Activated naive CD4-positive, alpha-beta T cell treated with anti-CD3 and anti-CD28 coated beads, Interleukin-2, amount 50 U/mL, for 24 hours (primary cell): ENCODE measurements around the gene LRRC52.
"Not testable (repeated sequence)": the region's sequence is repeated elsewhere in the genome, so short reads cannot be mapped to it uniquely, and the experiment has no call there.

Experiments used
- H3K27ac Mint-ChIP-seq: one replicate; pipeline ENCODE4 v1.8.0; 2021; ENCODE audit warnings: mild to moderate bottlenecking, mixed read lengths
- H3K27me3 Mint-ChIP-seq: one replicate; pipeline ENCODE4 v1.8.0; 2021; ENCODE audit warnings: mixed read lengths
- H3K36me3 Mint-ChIP-seq: one replicate; pipeline ENCODE4 v1.8.0; 2021; ENCODE audit warnings: mixed read lengths
- H3K4me1 Mint-ChIP-seq: one replicate; pipeline ENCODE4 v1.8.0; 2021; ENCODE audit warnings: mixed read lengths
- H3K4me3 Mint-ChIP-seq: one replicate; pipeline ENCODE4 v1.8.0; 2021; ENCODE audit warnings: mild to moderate bottlenecking, mixed read lengths
- H3K9me3 Mint-ChIP-seq: one replicate; pipeline ENCODE4 v1.8.0; 2021; ENCODE audit warnings: mixed read lengths

The LRRC52 gene

GRCh38 chr1:165562571-165562970 is 18.8 kb downstream of the LRRC52 start:
- no peaks in the 10 kb centered on the region for H3K4me1 Mint-ChIP-seq
- H3K36me3 Mint-ChIP-seq: no peaks in the 10 kb centered on the region
- no peak overlapping the region for H3K27ac Mint-ChIP-seq
- H3K4me3 Mint-ChIP-seq: no peak overlapping the region
- no peaks in the 10 kb centered on the region for H3K9me3 Mint-ChIP-seq
- H3K27me3 Mint-ChIP-seq: peaks cover 22% of the 10 kb centered on the region

- H3K27ac Mint-ChIP-seq: no peak overlapping the region
- H3K4me3 Mint-ChIP-seq: no peak overlapping the region
- peaks cover 22% of the 10 kb centered on the region for H3K27me3 Mint-ChIP-seq
- H3K36me3 Mint-ChIP-seq: no peaks in the 10 kb centered on the region
- H3K9me3 Mint-ChIP-seq: no peaks in the 10 kb centered on the region
- no peaks in the 10 kb centered on the region for H3K4me1 Mint-ChIP-seq
Measured at GRCh38 chr1:165563551-165563950, 19.8 kb downstream of the LRRC52 start.

- peaks cover 22% of the 10 kb centered on the region for H3K27me3 Mint-ChIP-seq
- no peaks in the 10 kb centered on the region for H3K4me1 Mint-ChIP-seq
- no peak overlapping the region for H3K4me3 Mint-ChIP-seq
- H3K9me3 Mint-ChIP-seq: no peaks in the 10 kb centered on the region
- H3K36me3 Mint-ChIP-seq: no peaks in the 10 kb centered on the region
- H3K27ac Mint-ChIP-seq: no peak overlapping the region
Measured at GRCh38 chr1:165564561-165564960, 20.8 kb downstream of the LRRC52 start.

DNA sequence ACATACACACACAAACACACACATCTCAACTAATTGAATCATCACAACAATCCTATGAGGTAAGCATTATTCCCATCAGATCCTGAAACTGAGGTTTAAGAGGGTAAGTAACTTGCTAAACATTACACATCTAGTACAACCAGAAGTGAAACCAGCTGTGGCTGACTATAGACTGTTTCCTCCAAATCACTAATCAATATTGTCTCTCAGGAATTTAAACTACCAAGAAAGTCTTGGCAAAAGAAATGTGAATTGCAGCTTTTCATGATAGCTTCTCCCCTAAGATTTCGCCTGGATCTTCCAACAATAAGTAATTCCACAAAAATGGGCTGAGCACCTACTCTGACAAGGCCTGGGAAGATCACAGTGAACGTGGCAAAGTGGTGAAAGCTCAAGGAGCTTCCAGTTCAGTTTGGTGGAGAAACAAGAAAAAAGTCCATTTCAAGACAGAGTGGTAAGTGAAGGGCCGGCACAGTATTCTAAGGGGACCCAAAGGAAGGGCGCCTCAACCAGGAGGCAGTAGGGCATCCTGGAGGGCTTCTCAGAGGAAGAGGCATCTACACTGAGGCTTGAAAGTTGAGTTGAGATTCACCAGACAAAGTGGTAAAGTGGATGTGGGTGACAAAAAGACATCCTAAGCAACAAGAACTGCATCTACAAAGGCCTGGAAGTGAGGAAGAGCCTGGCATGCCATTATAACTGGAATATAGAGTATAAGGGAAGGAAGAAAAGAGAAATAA is 22.1 kb downstream of the LRRC52 start:
- peaks cover 17% of the 10 kb centered on the region for H3K27me3 Mint-ChIP-seq
- no peaks in the 10 kb centered on the region for H3K9me3 Mint-ChIP-seq
- H3K4me1 Mint-ChIP-seq: no peaks in the 10 kb centered on the region
- H3K4me3 Mint-ChIP-seq: no peak overlapping the region
- H3K36me3 Mint-ChIP-seq: no peaks in the 10 kb centered on the region
- H3K27ac Mint-ChIP-seq: no peak overlapping the region

GRCh38 chr1:165570078-165570477 is 26.3 kb downstream of the LRRC52 start:
- no peak overlapping the region for H3K4me3 Mint-ChIP-seq
- H3K27ac Mint-ChIP-seq: no peak overlapping the region
- no peaks in the 10 kb centered on the region for H3K9me3 Mint-ChIP-seq
- peaks cover 13% of the 10 kb centered on the region for H3K27me3 Mint-ChIP-seq
- H3K4me1 Mint-ChIP-seq: no peaks in the 10 kb centered on the region
- H3K36me3 Mint-ChIP-seq: no peaks in the 10 kb centered on the region

- Mint-ChIP-seq H3K9me3 (no peaks in the 10 kb centered on the region), H3K4me3 (no peak overlapping the region), H3K4me1 (no peaks in the 10 kb centered on the region), H3K27ac (no peak overlapping the region), H3K36me3 (no peaks in the 10 kb centered on the region), H3K27me3 (peaks cover 9% of the 10 kb centered on the region)
Measured at GRCh38 chr1:165573787-165574186, 30.0 kb downstream of the LRRC52 start.

DNA sequence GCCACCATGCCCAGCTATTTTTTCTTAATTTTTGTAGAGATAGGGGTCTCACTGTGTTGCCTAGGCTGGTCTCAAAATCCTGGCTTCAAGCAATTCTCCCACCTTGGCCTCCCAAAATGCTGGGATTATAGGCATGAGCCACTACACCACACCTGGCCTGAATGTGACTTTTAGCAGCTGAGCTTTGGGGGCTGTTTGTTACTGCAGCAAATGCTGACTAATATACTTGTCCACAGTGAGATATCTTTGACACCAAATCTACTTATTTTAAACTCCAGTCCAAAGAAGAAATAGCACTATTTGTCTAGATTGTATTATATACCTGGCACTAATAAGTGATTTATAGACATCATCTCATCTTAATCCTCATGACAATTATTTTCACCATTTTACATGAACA is 30.5 kb downstream of the LRRC52 start:
- Mint-ChIP-seq H3K27ac (no peak overlapping the region), H3K4me3 (no peak overlapping the region), H3K4me1 (no peaks in the 10 kb centered on the region), H3K27me3 (peaks cover 9% of the 10 kb centered on the region), H3K36me3 (no peaks in the 10 kb centered on the region), H3K9me3 (no peaks in the 10 kb centered on the region)

DNA sequence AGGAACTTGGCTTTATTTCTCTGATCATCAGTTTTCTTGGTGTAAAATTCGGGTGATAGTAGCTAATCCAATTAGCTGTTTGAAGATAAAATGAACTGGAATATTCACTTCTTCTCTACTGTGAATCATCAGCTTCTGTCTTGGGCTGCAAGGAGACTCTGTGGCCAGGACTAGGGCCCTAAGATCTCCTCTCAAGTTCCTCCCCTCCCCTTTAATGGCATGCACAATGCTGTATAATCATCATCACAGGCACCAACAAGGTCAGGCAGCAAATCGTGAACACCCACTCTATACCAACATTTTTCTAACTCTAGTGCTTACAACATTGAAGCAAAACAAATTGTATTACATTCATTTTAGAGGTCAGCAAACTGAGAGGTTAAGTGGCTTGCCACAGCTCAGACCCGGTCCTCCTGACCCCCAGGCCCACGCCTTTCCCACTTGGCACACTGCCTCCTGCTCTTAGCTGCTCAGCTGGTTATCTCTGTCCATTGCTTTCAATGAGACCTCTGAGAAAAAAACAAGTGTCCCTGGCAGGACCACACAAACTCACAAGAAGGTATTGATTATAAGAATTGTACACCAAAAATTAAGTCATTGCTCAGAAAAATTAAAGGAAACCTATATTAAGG is 31.8 kb downstream of the LRRC52 start:
- no peaks in the 10 kb centered on the region for H3K9me3 Mint-ChIP-seq
- peaks cover 6% of the 10 kb centered on the region for H3K27me3 Mint-ChIP-seq
- no peak overlapping the region for H3K27ac Mint-ChIP-seq
- H3K36me3 Mint-ChIP-seq: no peaks in the 10 kb centered on the region
- no peak overlapping the region for H3K4me3 Mint-ChIP-seq
- H3K4me1 Mint-ChIP-seq: no peaks in the 10 kb centered on the region

GRCh38 chr1:165576536-165576935 is 32.7 kb downstream of the LRRC52 start:
- H3K9me3 Mint-ChIP-seq: no peaks in the 10 kb centered on the region
- peaks cover 6% of the 10 kb centered on the region for H3K27me3 Mint-ChIP-seq
- no peaks in the 10 kb centered on the region for H3K36me3 Mint-ChIP-seq
- no peak overlapping the region for H3K4me3 Mint-ChIP-seq
- H3K4me1 Mint-ChIP-seq: no peaks in the 10 kb centered on the region
- no peak overlapping the region for H3K27ac Mint-ChIP-seq

GRCh38 chr1:165577707-165578106 is 33.9 kb downstream of the LRRC52 start:
- Mint-ChIP-seq H3K36me3 (no peaks in the 10 kb centered on the region), H3K4me1 (no peaks in the 10 kb centered on the region), H3K9me3 (no peaks in the 10 kb centered on the region), H3K27me3 (peaks cover 6% of the 10 kb centered on the region), H3K27ac (no peak overlapping the region), H3K4me3 (no peak overlapping the region)

DNA sequence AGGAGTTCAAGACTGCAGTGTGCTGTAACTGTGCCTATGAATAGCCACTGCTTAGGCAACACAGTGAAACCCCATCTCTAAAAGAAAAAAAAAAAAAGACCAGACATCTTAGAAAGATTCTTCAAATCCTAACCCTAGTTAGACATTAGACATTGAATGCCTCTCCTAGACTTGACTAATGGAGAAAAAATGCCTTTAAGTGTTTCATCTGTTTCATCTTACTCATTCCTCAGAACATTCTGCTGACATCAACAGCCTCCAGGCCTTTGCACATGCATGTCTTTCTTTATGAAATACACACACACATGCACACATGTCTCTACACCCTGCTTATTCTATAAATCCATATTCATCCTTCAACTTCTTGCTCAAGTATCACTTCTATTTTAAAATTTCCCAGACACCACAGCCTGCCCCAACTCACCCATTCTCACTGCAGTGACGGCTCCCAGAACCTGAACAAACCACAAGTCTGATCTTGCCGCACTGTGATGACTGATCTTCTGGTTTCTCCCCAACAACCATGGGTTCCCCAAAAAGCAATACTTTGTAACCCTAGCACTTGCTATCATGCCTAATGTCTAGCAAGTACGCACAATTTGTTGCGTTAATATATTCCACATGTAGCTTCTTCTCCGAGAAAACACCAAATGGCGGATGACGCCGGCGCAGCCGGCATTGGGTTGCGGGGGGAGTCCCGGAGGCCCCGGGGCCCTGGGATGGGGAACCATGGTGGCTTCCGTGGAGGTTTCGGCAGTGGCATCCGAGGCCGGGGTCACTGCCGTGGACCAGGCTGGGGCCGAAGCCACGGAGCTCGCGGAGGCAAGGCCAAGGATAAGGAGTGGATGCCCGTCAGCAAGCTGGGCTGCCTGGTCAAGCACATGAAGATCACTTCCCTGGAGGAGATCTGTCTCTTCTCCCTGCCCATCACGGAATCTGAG is 37.4 kb downstream of the LRRC52 start:
- Mint-ChIP-seq H3K36me3 (no peaks in the 10 kb centered on the region), H3K4me1 (no peaks in the 10 kb centered on the region), H3K9me3 (no peaks in the 10 kb centered on the region), H3K27ac (no peak overlapping the region), H3K27me3 (peaks cover 12% of the 10 kb centered on the region), H3K4me3 (no peak overlapping the region)

DNA sequence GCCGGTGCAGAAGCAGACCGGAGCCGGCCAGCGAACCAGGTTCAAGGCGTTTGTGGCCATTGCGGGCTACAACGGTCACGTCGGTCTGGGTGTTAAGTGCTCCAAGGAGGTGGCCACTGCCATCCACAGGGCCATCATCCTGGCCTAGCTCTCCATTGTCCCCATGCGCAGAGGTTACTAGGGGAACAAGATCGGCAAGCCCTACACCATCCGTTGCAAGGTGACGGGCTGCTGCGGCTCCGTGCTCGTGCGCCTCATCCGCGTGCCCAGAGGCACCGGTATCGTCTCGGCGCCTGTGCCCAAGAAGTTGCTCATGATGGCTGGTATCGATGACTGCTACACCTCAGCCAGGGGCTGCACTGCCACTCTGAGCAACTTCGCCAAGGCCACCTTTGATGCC is 38.1 kb downstream of the LRRC52 start:
- Mint-ChIP-seq H3K4me1 (no peaks in the 10 kb centered on the region), H3K9me3 (no peaks in the 10 kb centered on the region), H3K27me3 (peaks cover 12% of the 10 kb centered on the region), H3K4me3 (no peak overlapping the region), H3K36me3 (no peaks in the 10 kb centered on the region), H3K27ac (no peak overlapping the region)

GRCh38 chr1:165586398-165586797 is 42.6 kb downstream of the LRRC52 start:
- Mint-ChIP-seq H3K4me1 (no peaks in the 10 kb centered on the region), H3K9me3 (no peaks in the 10 kb centered on the region), H3K4me3 (no peak overlapping the region), H3K27ac (no peak overlapping the region), H3K27me3 (peaks cover 25% of the 10 kb centered on the region), H3K36me3 (no peaks in the 10 kb centered on the region)

GRCh38 chr1:165591391-165591790 is 47.6 kb downstream of the LRRC52 start:
- not testable (repeated sequence) for H3K36me3 Mint-ChIP-seq, H3K4me3 Mint-ChIP-seq, H3K9me3 Mint-ChIP-seq, H3K4me1 Mint-ChIP-seq
- peaks cover 40% of the 10 kb centered on the region for H3K27me3 Mint-ChIP-seq
- H3K27ac Mint-ChIP-seq: peak overlapping the region; percentile 49

DNA sequence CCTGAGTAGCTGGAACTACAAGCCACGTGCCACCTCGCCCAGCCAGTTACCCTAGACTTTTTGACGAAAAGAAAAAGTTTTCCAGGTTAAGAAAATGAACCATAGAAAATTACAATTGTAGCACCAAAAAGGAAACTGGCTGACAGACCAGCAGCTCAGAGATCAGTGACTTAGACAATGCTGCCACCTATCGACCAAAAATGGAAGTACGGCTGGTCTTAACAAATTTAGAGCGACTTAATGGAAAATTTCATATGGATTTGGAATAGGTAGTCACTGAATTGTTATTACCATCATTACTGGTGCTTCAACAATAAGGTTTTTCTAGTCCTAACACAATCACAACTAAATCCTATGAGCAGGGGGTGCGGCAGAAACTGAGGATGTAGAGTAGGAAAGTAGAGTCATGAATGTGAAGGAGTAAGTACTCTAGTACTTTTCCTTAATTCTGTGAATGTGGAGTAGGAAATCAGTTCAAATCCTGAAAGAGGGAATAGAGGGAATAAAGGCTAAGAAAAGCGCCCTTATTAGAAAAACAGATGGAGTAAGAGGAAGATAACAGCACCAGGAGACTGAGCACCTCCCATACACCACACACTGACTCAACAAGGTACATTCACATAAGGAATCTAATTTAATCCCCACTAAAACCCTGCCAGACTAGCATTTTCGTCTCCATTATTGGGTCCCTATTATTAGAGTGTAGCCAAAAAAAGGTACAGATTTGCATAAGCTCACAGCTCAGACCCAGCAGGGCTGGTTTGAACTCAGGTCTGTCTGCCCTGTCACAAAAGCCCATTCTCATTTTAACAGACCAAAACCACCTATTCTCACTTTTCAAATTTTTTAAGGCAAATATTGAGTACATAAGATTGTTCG is 49.4 kb downstream of the LRRC52 start:
- Mint-ChIP-seq H3K36me3 (peaks cover 1% of the 10 kb centered on the region), H3K9me3 (no peaks in the 10 kb centered on the region), H3K4me1 (peaks cover 20% of the 10 kb centered on the region), H3K4me3 (no peak overlapping the region), H3K27me3 (peaks cover 40% of the 10 kb centered on the region), H3K27ac (no peak overlapping the region)
